HFFc6 (cell line): ENCODE measurements around the gene TGIF2LX. TPM values are rescaled to one million over a fixed set of nuclear protein-coding genes. Genes with fewer than 3 reads are reported as not detected.
"Not testable (repeated sequence)": the region's sequence is repeated elsewhere in the genome, so short reads cannot be mapped to it uniquely, and the experiment has no call there.

Experiments used
- DNase-seq: peaks from one replicate; pipeline ENCODE4 v3.0.0-alpha.2; 2018
- H3K27ac Mint-ChIP-seq: 2 replicates; pipeline ENCODE4 v1.8.0; 2020; ENCODE audit warnings: mild to moderate bottlenecking, mixed read lengths
- H3K27me3 Mint-ChIP-seq: 2 replicates; pipeline ENCODE4 v1.8.0; 2021; ENCODE audit warnings: mild to moderate bottlenecking, moderate library complexity, mixed read lengths; ENCODE audit not compliant: insufficient read depth
- H3K36me3 Mint-ChIP-seq: 2 replicates; pipeline ENCODE4 v1.8.0; 2021; ENCODE audit warnings: low read depth, mixed read lengths
- H3K4me1 Mint-ChIP-seq: 2 replicates; pipeline ENCODE4 v1.8.0; 2020; ENCODE audit warnings: low read depth, mixed read lengths
- H3K4me3 Mint-ChIP-seq: 2 replicates; pipeline ENCODE4 v1.8.0; 2020; ENCODE audit warnings: mild to moderate bottlenecking, moderate library complexity, mixed read lengths
- H3K9me3 Mint-ChIP-seq: 2 replicates; pipeline ENCODE4 v1.8.0; 2020; ENCODE audit warnings: mild to moderate bottlenecking, mixed read lengths
- long read RNA-seq: library from polyadenylated mRNA; unstranded; transcript quantifications from one replicate; pipeline ENCODE4 v2.0.0, GENCODE V29; 2019
- total RNA-seq, 6 experiments: library from RNA; stranded (reverse); fragmentation: NEBNext Ultra II Directional; extraction: Animal tissue kit (Norgen Biotek cat#: 25700); gene quantifications; 2 replicates in 1 of 6; 3 replicates in 5 of 6; pipeline ENCODE4 v1.2.3, GENCODE V29; 2021

TGIF2LX gene
- not detected for total RNA-seq
- long read RNA-seq: 0 reads

DNA sequence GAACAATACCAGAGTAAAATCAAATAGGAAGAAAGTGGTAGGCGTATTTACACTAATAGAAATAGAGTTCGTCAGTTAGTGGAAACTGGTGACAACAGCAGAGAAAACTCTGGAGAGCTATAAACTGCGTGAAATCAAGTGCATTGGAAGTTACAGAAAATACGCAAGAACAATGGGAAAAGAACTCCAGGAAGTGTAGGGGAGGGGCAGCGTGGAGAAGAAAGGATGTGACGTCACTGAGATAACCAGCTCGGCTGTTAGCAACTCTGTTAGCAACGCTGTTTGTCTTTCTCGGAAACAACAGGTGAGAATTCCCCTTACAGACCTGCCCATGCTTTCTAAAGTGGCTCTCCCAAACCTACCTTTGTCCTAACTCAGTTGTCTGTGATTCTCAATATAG is at the start of gene TGIF2LX:
TSS of gene TGIF2LX (plus strand) at position 244 of the 400 bp plus-strand sequence. CDS start 178 bp downstream, outside the sequence.
- H3K27me3 Mint-ChIP-seq, H3K36me3 Mint-ChIP-seq, DNase-seq, H3K27ac Mint-ChIP-seq, H3K4me1 Mint-ChIP-seq, H3K4me3 Mint-ChIP-seq, H3K9me3 Mint-ChIP-seq: not testable (repeated sequence)

DNA sequence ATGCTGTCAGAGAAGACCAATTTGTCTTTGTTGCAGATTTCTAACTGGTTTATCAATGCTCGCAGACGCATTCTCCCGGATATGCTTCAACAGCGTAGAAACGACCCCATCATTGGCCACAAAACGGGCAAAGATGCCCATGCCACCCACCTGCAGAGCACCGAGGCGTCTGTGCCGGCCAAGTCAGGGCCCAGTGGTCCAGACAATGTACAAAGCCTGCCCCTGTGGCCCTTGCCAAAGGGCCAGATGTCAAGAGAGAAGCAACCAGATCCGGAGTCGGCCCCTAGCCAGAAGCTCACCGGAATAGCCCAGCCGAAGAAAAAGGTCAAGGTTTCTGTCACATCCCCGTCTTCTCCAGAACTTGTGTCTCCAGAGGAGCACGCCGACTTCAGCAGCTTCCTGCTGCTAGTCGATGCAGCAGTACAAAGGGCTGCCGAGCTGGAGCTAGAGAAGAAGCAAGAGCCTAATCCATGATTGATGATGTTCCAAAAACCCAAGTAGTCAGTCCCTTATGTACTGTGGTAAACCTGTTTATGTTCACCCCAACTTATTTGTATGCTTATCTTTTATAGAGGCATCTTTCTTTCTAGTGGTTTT is 728 bp downstream of the TGIF2LX start:
- H3K9me3 Mint-ChIP-seq, H3K36me3 Mint-ChIP-seq, H3K27me3 Mint-ChIP-seq, H3K27ac Mint-ChIP-seq, DNase-seq, H3K4me1 Mint-ChIP-seq, H3K4me3 Mint-ChIP-seq: not testable (repeated sequence)

DNA sequence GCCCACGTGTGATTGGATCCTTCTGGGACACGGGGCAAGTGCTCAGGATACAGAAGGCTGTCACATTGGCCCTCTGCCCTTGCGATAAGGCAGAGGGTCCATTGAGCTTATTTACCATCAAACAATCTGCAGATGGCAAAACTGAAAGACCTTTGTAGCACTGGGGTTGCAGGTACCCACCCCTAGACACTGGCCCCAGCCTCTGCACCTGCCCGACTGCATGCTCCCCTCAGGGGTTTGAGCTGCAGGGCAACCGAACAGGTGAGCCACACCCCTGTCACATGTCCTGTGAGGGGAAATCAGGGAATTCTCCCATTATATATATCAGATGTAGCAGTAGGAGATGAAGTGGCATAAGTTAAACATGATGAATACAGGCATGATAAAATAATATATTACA is 21.4 kb downstream of the TGIF2LX start:
- DNase-seq, H3K27me3 Mint-ChIP-seq, H3K9me3 Mint-ChIP-seq, H3K4me1 Mint-ChIP-seq, H3K27ac Mint-ChIP-seq, H3K36me3 Mint-ChIP-seq, H3K4me3 Mint-ChIP-seq: not testable (repeated sequence)

- not testable (repeated sequence) for H3K27ac Mint-ChIP-seq
Measured at GRCh38 chrX:89965588-89965987, 43.9 kb downstream of the TGIF2LX start.

More at GRCh38 chrX:89965588-89965987, 43.9 kb downstream of the TGIF2LX start:
- H3K4me1 Mint-ChIP-seq, H3K27me3 Mint-ChIP-seq, H3K4me3 Mint-ChIP-seq, DNase-seq, H3K9me3 Mint-ChIP-seq, H3K36me3 Mint-ChIP-seq: not testable (repeated sequence)
